Smooth muscle cell (in vitro differentiated cells): Measurements from ENCODE around the gene NSMCE1. TPM values are rescaled to one million over a fixed set of nuclear protein-coding genes. Genes with fewer than 3 reads are reported as not detected.

Experiments
- DNase-seq: peaks from one replicate; lab custom pipeline; 2025; ENCODE audit not compliant: unreplicated experiment; lab: John Stamatoyannopoulos, UW
- H2AFZ ChIP-seq: fragments of 200-600 bp; sonication (generic); 2 replicates; pipeline ENCODE4 v1.6.0; 2016; ENCODE audit warnings: antibody characterized with exemption, low read depth, mild to moderate bottlenecking
- H3F3A ChIP-seq: fragments of 200-600 bp; sonication (generic); 2 replicates; pipeline ENCODE4 v1.6.0; 2017; ENCODE audit warnings: antibody characterized with exemption, low read depth
- H3K27ac ChIP-seq: fragments of 200-600 bp; sonication (generic); 2 replicates; pipeline ENCODE4 v1.5.1; 2016; ENCODE audit warnings: low read depth, mild to moderate bottlenecking
- H3K27me3 ChIP-seq: fragments of 200-600 bp; sonication (generic); 2 replicates; pipeline ENCODE4 v1.6.1; 2016; ENCODE audit warnings: low read depth, mild to moderate bottlenecking
- H3K36me3 ChIP-seq: fragments of 200-600 bp; sonication (generic); 2 replicates; pipeline ENCODE4 v1.5.1; 2016; ENCODE audit warnings: low read depth
- H3K4me1 ChIP-seq: fragments of 200-600 bp; sonication (generic); 2 replicates; pipeline ENCODE4 v1.5.1; 2016; ENCODE audit warnings: low read depth
- H3K4me2 ChIP-seq: fragments of 200-600 bp; sonication (generic); 2 replicates; pipeline ENCODE4 v1.6.0; 2016; ENCODE audit warnings: mild to moderate bottlenecking
- H3K4me3 ChIP-seq: fragments of 200-600 bp; sonication (generic); 2 replicates; pipeline ENCODE4 v1.5.1; 2016; ENCODE audit warnings: mild to moderate bottlenecking
- H3K79me2 ChIP-seq: fragments of 200-600 bp; sonication (generic); 2 replicates; pipeline ENCODE4 v1.6.0; 2016; ENCODE audit warnings: low read depth, mild to moderate bottlenecking
- H3K9ac ChIP-seq: fragments of 200-600 bp; sonication (generic); 2 replicates; pipeline ENCODE4 v1.6.0; 2016; ENCODE audit warnings: low read depth
- H3K9me3 ChIP-seq: fragments of 200-600 bp; sonication (generic); replicated peaks from 2 replicates; pipeline ENCODE4 v1.5.1; 2016; ENCODE audit warnings: low read depth
- H4K20me1 ChIP-seq: fragments of 200-600 bp; sonication (generic); 2 replicates; pipeline ENCODE4 v1.6.0; 2016; ENCODE audit warnings: low read depth
- WGBS: methylation state at CpG from one replicate; pipeline ENCODE4 v1.1.7; 2016; ENCODE audit warnings: low lambda C conversion rate; 5-methylcytosine and 5-hydroxymethylcytosine counted together
- polyA plus RNA-seq: library from polyadenylated mRNA; unstranded; fragments of >200 nt; fragmentation: Nextera tagmentation; extraction: Ambion mirVana; gene quantifications from 2 replicates; pipeline ENCODE4 v1.2.1, GENCODE V29; 2016
- total RNA-seq: library from RNA; depleted of rRNA; stranded (reverse); fragments of >200 nt; gene quantifications from 2 replicates; pipeline ENCODE4 v1.2.3, GENCODE V29; 2014
- TF ChIP-seq, protein P1 (sequence below): fragments of 200-600 bp; sonication (generic); IDR thresholded peaks from 2 replicates; pipeline ENCODE4 v1.5.1; 2017; ENCODE audit warnings: borderline replicate concordance, mild to moderate bottlenecking, antibody characterized with exemption; ENCODE audit not compliant: insufficient read depth, poor library complexity, severe bottlenecking

The NSMCE1 gene
- total and polyA plus RNA-seq, 2 experiments from 2014 or later = 36.9 to 59.1 TPM

GRCh38 chr16:27259710-27260109 lies 8.9 kb downstream of the NSMCE1 start:
- Histone ChIP-seq H3F3A (no peaks in the 10 kb centered on the region), H3K4me3 (no peak overlapping the region), H3K79me2 (no peaks in the 10 kb centered on the region), H3K4me2 (no peak overlapping the region), H3K9ac (no peak overlapping the region), H2AFZ (no peak overlapping the region), H3K36me3 (no peaks in the 10 kb centered on the region), H3K9me3 (no peaks in the 10 kb centered on the region), H4K20me1 (no peaks in the 10 kb centered on the region), H3K27ac (no peak overlapping the region), H3K4me1 (peaks cover 7% of the 10 kb centered on the region), H3K27me3 (no peaks in the 10 kb centered on the region)
- 90% methylated on average over 4 of the region's 4 CpGs for WGBS
- DNase-seq = no peak
- TF ChIP-seq, protein P1, sequence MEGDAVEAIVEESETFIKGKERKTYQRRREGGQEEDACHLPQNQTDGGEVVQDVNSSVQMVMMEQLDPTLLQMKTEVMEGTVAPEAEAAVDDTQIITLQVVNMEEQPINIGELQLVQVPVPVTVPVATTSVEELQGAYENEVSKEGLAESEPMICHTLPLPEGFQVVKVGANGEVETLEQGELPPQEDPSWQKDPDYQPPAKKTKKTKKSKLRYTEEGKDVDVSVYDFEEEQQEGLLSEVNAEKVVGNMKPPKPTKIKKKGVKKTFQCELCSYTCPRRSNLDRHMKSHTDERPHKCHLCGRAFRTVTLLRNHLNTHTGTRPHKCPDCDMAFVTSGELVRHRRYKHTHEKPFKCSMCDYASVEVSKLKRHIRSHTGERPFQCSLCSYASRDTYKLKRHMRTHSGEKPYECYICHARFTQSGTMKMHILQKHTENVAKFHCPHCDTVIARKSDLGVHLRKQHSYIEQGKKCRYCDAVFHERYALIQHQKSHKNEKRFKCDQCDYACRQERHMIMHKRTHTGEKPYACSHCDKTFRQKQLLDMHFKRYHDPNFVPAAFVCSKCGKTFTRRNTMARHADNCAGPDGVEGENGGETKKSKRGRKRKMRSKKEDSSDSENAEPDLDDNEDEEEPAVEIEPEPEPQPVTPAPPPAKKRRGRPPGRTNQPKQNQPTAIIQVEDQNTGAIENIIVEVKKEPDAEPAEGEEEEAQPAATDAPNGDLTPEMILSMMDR = no peak

DNA sequence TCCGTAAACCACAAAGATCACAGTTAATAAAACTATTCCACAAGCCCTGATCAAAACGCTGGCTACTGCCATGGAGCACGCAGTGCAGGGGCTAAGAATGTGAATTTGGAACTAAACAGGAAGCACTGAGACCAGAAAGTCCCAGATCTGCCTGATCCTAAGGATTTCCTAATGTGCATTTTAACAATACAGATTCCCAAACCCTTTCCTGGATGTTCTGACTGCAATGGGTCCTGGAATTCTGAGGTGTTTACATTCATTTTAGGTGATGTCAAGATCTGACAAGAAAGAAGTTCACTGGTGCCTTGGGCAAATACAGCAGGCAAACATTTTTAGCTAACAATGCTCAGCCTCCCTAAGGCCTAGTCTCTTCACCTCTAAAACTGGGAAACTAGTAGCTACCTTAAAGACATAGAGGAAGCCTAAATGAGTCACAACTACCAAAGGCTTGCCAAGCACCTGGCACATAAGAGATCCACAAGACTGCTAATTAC lies 10.3 kb downstream of the NSMCE1 start:
- Histone ChIP-seq H4K20me1 (no peaks in the 10 kb centered on the region), H3F3A (no peaks in the 10 kb centered on the region), H3K36me3 (no peaks in the 10 kb centered on the region), H3K4me2 (peak overlapping the region; percentile 2), H3K27me3 (no peaks in the 10 kb centered on the region), H3K9me3 (no peaks in the 10 kb centered on the region), H3K79me2 (no peaks in the 10 kb centered on the region), H2AFZ (no peak overlapping the region), H3K27ac (peak overlapping the region; percentile 67), H3K4me1 (peaks cover 9% of the 10 kb centered on the region), H3K4me3 (no peak overlapping the region), H3K9ac (no peak overlapping the region)
- 35% methylated on average over 3 of the region's 3 CpGs for WGBS
- no peak for DNase-seq
- TF ChIP-seq, protein P1 = no peak

GRCh38 chr16:27257271-27257670 lies 11.3 kb downstream of the NSMCE1 start:
- no peaks in the 10 kb centered on the region for H3K9me3 ChIP-seq
- H3K27ac ChIP-seq = no peak overlapping the region
- no peaks in the 10 kb centered on the region for H3K27me3 ChIP-seq
- H3K4me2 ChIP-seq = no peak overlapping the region
- H4K20me1 ChIP-seq = no peaks in the 10 kb centered on the region
- peaks cover 9% of the 10 kb centered on the region for H3K4me1 ChIP-seq
- WGBS = 96% methylated on average over 14 of the region's 14 CpGs
- no peaks in the 10 kb centered on the region for H3K79me2 ChIP-seq
- no peaks in the 10 kb centered on the region for H3K36me3 ChIP-seq
- no peak for DNase-seq
- no peaks in the 10 kb centered on the region for H3F3A ChIP-seq
- no peak overlapping the region for H2AFZ ChIP-seq
- TF ChIP-seq, protein P1 = no peak
- H3K9ac ChIP-seq = no peak overlapping the region
- no peak overlapping the region for H3K4me3 ChIP-seq

- H3K9me3 ChIP-seq = no peaks in the 10 kb centered on the region
- TF ChIP-seq, protein P1 = no peak
- H3K27ac ChIP-seq = no peak overlapping the region
- no peaks in the 10 kb centered on the region for H3K79me2 ChIP-seq
- no peak for DNase-seq
- no peak overlapping the region for H3K9ac ChIP-seq
- no peaks in the 10 kb centered on the region for H3K27me3 ChIP-seq
- no peaks in the 10 kb centered on the region for H4K20me1 ChIP-seq
- 100% methylated on average over 3 of the region's 3 CpGs for WGBS
- H3K4me3 ChIP-seq = no peak overlapping the region
- H3K36me3 ChIP-seq = no peaks in the 10 kb centered on the region
- H3F3A ChIP-seq = no peaks in the 10 kb centered on the region
- no peak overlapping the region for H2AFZ ChIP-seq
- H3K4me1 ChIP-seq = peaks cover 9% of the 10 kb centered on the region
- H3K4me2 ChIP-seq = no peak overlapping the region
Observed at GRCh38 chr16:27256861-27257260, 11.7 kb downstream of the NSMCE1 start.
